GM10266 (cell line): ENCODE results near the gene EYA2.

Source experiments
- DNase-seq: peaks from one replicate; pipeline ENCODE4 v3.0.0; 2012; ENCODE audit errors: extremely low spot score
- TF ChIP-seq, protein P1 (sequence below): IDR thresholded peaks from 2 replicates; pipeline ENCODE4 v1.5.1; 2012; ENCODE audit warnings: mild to moderate bottlenecking, low read depth; ENCODE audit not compliant: control insufficient read depth, insufficient read depth; ENCODE audit errors: missing control alignments

EYA2 gene

DNA sequence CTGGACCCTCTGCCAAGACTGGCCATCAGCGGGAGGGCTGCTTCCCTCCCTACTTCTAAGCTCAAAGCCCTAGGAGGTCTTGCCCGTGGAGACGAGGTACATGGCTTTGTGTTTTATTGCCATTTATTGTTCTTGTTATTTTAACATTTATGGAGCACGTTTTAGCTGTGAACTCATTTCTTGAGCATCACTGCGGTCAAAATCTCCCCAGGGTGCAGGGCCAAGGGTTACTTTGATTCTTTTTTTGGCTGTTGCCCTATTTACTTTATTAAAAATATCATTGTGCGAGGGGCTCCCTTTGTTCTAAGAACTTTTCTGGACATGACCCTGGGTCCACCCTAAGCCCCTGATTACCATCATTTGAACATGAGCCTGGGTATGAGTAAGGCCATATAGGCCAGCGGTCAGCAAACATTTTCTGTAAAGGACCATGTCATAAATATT, 51.6 kb downstream of the EYA2 start:
- TF ChIP-seq, protein P1, sequence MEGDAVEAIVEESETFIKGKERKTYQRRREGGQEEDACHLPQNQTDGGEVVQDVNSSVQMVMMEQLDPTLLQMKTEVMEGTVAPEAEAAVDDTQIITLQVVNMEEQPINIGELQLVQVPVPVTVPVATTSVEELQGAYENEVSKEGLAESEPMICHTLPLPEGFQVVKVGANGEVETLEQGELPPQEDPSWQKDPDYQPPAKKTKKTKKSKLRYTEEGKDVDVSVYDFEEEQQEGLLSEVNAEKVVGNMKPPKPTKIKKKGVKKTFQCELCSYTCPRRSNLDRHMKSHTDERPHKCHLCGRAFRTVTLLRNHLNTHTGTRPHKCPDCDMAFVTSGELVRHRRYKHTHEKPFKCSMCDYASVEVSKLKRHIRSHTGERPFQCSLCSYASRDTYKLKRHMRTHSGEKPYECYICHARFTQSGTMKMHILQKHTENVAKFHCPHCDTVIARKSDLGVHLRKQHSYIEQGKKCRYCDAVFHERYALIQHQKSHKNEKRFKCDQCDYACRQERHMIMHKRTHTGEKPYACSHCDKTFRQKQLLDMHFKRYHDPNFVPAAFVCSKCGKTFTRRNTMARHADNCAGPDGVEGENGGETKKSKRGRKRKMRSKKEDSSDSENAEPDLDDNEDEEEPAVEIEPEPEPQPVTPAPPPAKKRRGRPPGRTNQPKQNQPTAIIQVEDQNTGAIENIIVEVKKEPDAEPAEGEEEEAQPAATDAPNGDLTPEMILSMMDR: no peak
- DNase-seq: no peak

DNA sequence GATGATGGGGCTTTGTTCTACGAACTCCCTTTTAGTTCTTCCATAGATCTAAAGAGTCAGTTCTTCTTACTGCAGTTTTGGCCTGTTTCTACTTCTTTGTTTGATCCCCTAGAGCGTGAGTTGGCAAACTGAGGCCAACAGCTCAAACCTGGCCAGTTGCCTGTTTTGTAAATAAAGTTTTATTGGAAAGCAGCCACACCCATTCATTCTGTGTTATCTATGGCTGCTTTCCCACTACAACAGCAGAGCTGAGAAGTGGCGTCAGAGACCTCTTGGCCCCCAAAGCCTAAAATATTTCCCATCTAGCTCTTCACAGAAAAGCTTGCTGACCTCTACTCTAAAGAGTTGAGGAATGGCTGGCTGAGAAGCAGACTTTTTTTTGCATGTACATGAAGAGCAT, 52.2 kb downstream of the EYA2 start:
- DNase-seq: no peak
- TF ChIP-seq, protein P1: no peak

DNA sequence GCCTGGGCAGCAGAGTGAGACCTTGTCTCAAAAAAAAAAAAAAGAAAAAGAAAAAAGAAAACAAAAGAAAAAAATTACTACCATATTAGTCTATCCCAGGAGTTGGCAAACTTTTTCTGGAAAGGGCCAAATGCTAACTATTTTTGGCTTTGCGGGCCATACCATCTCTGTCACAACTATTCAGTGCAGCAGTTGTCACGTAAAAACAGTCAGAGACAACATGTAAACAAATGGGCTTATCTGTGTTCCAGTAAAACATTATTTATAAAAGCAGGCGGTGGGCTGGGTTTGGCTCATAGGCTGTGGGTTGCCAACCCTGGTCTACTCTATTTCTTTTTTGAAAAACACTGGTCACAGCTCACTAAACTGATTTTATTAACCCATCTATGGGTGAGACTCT, 53.4 kb downstream of the EYA2 start:
- no peak for DNase-seq
- TF ChIP-seq, protein P1: no peak

DNA sequence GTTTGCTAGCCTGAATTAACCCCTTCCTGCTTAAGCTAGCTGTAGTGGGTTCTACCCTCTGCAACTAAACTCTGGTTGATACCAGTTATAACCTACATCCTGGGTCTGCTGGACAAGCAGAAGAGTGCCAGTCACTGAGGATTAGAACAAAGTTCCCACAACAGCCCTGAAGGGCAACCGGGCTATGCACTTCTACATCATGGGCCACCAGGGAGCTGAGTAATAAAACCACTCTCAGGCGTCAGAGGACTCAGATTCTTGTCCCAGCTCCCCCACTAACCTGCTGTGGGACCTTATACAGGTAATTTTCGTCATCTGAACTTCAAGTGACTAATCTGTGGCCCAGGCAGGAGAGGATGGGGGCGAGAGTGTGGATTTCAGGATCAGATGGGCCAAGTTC, 56.8 kb downstream of the EYA2 start:
- TF ChIP-seq, protein P1: no peak
- DNase-seq: no peak

DNA sequence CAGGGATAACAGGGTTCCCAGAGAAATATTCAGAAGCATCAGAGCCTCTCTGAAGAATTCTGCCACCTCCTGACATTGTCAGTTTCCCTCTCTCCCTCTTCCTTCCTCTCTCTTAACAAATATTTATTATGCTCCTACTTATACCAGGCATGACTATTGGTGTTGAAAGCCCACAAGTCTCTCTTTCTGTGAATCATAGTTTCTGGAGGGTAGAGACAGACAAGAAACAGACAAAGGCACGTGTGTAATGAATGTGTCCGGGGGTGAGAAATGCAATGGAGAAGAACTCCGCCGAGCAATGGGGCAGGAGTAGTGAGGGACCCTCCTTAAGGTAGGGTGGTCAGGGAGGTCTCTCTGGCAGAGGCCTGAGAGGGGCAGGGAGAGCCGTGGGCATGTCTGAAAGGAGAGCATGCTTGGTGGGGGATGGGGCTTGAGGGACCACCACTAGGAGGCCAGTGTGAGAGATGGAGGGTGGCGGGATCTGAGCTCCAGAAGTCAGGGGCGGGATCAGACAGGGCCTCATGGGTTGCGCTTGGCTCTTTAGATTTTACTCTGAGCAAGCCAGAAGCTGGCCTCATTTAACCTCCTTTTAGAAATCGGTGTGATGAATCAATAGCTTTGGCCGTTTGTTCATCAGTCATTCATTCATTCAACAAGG, 57.3 kb downstream of the EYA2 start:
- TF ChIP-seq, protein P1: no peak
- DNase-seq: no peak

DNA sequence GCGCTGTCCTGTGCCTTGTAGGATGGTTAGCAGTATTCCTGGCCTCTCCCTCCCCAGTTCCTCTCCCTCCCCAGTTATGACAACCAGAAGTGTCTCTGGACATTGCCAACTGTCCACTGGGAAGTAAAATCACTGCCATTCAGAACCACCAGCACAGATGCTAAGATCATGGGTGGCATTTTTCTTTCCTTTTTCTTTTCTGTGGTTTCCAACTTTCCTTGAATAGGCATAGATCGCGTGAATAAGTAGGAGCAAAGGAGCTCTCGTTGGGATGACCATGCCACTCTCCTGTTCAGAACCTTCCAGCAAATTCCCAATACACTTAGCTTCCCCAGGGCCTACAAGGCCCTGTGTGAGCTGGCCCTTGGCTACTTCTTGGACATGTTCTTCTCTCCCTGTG, 59.0 kb downstream of the EYA2 start:
- DNase-seq: no peak
- TF ChIP-seq, protein P1: no peak

DNA sequence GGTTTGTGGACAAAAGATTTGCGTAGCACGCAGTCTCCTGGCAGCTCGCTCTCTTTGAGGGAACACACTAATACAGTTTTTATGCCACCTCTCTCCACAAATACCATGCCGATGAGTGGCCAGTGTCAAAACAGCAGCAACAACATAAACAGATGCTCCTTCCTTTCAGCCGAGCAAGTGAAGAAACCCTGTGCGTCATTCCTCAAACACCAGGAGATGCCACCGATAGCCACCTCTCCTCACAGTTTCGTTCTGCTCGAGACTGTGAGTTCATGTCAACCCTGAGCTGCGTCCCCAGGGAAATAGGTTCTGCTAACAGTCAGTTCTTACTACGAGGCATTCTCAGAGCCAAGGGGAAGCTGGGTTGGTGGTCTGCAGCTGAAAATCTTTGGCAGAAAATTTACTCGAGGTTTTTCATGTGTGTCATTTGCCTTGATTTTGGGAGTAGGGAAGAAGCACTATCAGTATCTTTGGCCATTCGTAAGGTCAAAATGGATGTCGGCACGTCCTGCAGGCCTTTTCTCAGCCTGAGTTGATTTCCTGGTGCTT, 59.9 kb downstream of the EYA2 start:
- TF ChIP-seq, protein P1: no peak
- no peak for DNase-seq
